Measurements from ENCODE around the gene PLEKHG3.

DNA sequence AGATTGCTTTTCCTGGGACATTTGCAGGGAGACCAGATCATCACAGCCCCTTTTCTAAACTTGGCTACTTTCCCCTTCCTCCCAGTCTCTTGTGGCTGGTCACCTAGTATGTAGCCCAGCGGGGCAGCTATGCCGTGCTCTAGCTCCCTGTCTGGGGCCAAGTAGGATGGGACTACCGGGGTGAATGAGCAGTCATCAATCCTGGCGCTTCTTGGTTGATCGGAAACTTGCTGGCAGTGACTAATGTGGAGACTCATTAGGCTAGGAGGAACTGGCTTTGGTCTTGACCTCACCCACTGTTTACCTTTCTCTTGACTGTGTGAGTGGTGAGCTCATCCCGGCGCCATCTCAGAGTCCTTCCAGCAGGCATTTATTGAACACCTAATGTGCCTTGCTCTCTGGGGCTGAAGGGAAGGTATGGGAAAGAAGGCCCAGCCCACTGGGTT is 15.9 kb downstream of the PLEKHG3 start:
- TF ChIP-seq, protein P1, sequence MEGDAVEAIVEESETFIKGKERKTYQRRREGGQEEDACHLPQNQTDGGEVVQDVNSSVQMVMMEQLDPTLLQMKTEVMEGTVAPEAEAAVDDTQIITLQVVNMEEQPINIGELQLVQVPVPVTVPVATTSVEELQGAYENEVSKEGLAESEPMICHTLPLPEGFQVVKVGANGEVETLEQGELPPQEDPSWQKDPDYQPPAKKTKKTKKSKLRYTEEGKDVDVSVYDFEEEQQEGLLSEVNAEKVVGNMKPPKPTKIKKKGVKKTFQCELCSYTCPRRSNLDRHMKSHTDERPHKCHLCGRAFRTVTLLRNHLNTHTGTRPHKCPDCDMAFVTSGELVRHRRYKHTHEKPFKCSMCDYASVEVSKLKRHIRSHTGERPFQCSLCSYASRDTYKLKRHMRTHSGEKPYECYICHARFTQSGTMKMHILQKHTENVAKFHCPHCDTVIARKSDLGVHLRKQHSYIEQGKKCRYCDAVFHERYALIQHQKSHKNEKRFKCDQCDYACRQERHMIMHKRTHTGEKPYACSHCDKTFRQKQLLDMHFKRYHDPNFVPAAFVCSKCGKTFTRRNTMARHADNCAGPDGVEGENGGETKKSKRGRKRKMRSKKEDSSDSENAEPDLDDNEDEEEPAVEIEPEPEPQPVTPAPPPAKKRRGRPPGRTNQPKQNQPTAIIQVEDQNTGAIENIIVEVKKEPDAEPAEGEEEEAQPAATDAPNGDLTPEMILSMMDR (IDR thresholded peaks at IDR 0.05), result no peak
- no peak for TF ChIP-seq POLR2AphosphoS5 (IDR thresholded peaks at IDR 0.05; ENCODE audit: low read depth, low read length)
- TF ChIP-seq, protein P2, sequence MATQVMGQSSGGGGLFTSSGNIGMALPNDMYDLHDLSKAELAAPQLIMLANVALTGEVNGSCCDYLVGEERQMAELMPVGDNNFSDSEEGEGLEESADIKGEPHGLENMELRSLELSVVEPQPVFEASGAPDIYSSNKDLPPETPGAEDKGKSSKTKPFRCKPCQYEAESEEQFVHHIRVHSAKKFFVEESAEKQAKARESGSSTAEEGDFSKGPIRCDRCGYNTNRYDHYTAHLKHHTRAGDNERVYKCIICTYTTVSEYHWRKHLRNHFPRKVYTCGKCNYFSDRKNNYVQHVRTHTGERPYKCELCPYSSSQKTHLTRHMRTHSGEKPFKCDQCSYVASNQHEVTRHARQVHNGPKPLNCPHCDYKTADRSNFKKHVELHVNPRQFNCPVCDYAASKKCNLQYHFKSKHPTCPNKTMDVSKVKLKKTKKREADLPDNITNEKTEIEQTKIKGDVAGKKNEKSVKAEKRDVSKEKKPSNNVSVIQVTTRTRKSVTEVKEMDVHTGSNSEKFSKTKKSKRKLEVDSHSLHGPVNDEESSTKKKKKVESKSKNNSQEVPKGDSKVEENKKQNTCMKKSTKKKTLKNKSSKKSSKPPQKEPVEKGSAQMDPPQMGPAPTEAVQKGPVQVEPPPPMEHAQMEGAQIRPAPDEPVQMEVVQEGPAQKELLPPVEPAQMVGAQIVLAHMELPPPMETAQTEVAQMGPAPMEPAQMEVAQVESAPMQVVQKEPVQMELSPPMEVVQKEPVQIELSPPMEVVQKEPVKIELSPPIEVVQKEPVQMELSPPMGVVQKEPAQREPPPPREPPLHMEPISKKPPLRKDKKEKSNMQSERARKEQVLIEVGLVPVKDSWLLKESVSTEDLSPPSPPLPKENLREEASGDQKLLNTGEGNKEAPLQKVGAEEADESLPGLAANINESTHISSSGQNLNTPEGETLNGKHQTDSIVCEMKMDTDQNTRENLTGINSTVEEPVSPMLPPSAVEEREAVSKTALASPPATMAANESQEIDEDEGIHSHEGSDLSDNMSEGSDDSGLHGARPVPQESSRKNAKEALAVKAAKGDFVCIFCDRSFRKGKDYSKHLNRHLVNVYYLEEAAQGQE (IDR thresholded peaks at IDR 0.05; ENCODE audit: insufficient read depth in 1 of 2, low read depth in 2 of 2, low read length in 1 of 2), result no peak
